ENCODE results near the gene SYNPO.

Gene SYNPO

DNA sequence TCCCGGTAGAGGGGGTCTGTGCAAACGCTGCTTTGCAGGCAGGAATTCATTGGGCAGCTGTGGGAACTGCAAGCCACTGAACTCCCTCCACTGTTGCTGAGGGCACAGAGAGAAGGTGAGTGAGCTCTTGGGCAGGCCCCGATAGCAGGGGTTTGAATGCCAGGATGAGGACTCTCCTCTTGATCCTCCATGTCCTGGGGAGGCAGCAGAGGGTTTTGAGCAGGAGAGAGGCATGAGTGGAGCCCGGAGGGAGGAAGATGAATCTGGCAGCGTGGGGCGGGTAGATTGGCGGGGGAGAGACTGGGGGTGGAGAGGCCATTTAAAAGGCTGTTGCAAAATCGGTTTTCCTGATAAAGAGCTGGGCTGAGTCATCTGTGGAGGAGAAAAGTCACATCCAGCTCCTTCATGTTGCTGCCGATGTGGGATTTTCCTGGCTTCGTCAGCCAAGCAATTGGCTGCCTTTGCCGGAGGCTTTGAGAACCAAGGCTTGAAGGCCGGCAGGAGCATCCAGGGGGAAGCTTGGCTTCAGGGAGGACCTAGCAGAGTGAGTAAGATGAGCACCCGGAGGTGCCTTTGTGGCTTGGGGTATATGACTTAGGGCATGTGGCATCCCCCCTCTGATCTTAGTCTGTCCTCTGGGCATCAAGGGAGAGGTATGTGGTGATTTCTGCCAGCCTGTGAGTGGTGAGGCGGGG is at the start of gene SYNPO:
SYNPO (plus strand) TSS at position 350 of the 695 bp plus-strand sequence. CDS start 7,616 bp downstream, outside the sequence.
- no peaks in the 10 kb centered on the region for H3K27me3 ChIP-seq (ENCODE audit: control insufficient read depth, insufficient read depth, low read length)
- H3K9ac ChIP-seq (ENCODE audit: low read length), result peak within 1 kb of the TSS; percentile 40
- peaks cover 79% of the 10 kb centered on the region for H3K4me1 ChIP-seq (ENCODE audit: control insufficient read depth, insufficient read depth, low read length)
- H3K4me3 ChIP-seq (ENCODE audit: low read length), result no peak within 1 kb of the TSS
- no peaks in the 10 kb centered on the region for H3K9me3 ChIP-seq (ENCODE audit: control insufficient read depth, low read length)
- no peaks in the 10 kb centered on the region for H3K36me3 ChIP-seq (ENCODE audit: control insufficient read depth, insufficient read depth, low read length)

- Histone ChIP-seq H3K4me1 (ENCODE audit: control insufficient read depth, insufficient read depth, low read length) (peaks cover 33% of the 10 kb centered on the region), H3K9me3 (ENCODE audit: control insufficient read depth, low read length) (no peaks in the 10 kb centered on the region), H3K9ac (ENCODE audit: low read length) (no peak overlapping the region), H3K27me3 (ENCODE audit: control insufficient read depth, insufficient read depth, low read length) (no peaks in the 10 kb centered on the region), H3K4me3 (ENCODE audit: low read length) (no peak overlapping the region), H3K36me3 (ENCODE audit: control insufficient read depth, insufficient read depth, low read length) (no peaks in the 10 kb centered on the region)
These were observed 49.3 kb upstream of the SYNPO start for GRCh38 chr5:150590979-150591695.

DNA sequence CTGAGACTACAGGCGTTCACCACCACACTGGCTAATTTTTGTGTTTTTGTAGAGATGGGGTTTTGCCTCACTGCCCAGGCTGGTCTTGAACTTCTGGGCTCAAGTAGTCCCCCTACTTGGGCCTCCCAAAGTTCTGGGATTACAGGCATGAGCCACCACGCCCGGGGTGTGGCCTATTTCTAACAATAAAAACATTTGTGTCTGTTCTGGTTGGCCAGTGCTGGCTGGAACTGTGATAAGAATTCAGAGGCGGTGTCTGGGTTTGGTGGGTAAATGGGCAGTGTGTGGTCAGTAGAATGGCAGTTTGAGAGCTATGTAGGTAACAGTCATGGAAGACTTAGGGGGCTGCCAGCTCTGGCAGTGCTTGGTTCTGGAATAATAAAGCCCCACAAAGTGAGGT is 46.9 kb upstream of the SYNPO start:
- H3K27me3 ChIP-seq (ENCODE audit: control insufficient read depth, insufficient read depth, low read length), result no peaks in the 10 kb centered on the region
- no peaks in the 10 kb centered on the region for H3K36me3 ChIP-seq (ENCODE audit: control insufficient read depth, insufficient read depth, low read length)
- H3K4me1 ChIP-seq (ENCODE audit: control insufficient read depth, insufficient read depth, low read length), result peaks cover 32% of the 10 kb centered on the region
- H3K4me3 ChIP-seq (ENCODE audit: low read length), result no peak overlapping the region
- H3K9ac ChIP-seq (ENCODE audit: low read length), result no peak overlapping the region
- H3K9me3 ChIP-seq (ENCODE audit: control insufficient read depth, low read length), result no peaks in the 10 kb centered on the region

GRCh38 chr5:150593996-150594395 is 46.5 kb upstream of the SYNPO start:
- Histone ChIP-seq H3K4me3 (ENCODE audit: low read length) (no peak overlapping the region), H3K9me3 (ENCODE audit: control insufficient read depth, low read length) (no peaks in the 10 kb centered on the region), H3K27me3 (ENCODE audit: control insufficient read depth, insufficient read depth, low read length) (no peaks in the 10 kb centered on the region), H3K36me3 (ENCODE audit: control insufficient read depth, insufficient read depth, low read length) (no peaks in the 10 kb centered on the region), H3K9ac (ENCODE audit: low read length) (no peak overlapping the region), H3K4me1 (ENCODE audit: control insufficient read depth, insufficient read depth, low read length) (peaks cover 32% of the 10 kb centered on the region)

DNA sequence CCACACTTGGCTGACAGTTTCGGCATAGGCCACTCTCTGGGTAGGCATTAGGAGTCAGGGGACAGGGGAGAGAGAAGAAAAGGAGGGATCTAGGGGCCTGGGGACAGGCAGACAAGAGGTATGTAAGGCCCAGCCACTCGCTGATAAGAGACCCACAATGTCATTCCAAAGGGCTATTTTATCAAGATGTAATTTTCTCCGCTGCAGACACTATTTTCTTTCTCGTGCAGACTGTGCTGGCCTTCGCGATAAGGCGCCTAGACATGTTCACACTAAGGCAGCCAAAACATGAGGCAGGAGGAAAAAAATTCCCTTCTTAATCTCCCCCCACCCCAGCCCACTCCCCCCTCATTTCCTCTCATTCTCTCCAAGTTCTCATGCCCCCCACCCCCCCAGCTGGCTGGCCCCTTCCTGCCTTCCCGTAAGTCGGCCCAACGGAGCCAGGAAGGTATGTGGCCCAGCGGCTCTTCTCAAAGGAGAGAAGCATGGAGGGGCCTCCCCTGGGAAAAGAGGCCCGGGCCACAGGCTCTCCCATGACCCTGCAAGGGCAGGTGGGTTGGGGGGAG is 44.9 kb upstream of the SYNPO start:
- Histone ChIP-seq H3K4me3 (ENCODE audit: low read length) (no peak overlapping the region), H3K36me3 (ENCODE audit: control insufficient read depth, insufficient read depth, low read length) (no peaks in the 10 kb centered on the region), H3K27me3 (ENCODE audit: control insufficient read depth, insufficient read depth, low read length) (no peaks in the 10 kb centered on the region), H3K4me1 (ENCODE audit: control insufficient read depth, insufficient read depth, low read length) (peaks cover 33% of the 10 kb centered on the region), H3K9ac (ENCODE audit: low read length) (no peak overlapping the region), H3K9me3 (ENCODE audit: control insufficient read depth, low read length) (no peaks in the 10 kb centered on the region)

DNA sequence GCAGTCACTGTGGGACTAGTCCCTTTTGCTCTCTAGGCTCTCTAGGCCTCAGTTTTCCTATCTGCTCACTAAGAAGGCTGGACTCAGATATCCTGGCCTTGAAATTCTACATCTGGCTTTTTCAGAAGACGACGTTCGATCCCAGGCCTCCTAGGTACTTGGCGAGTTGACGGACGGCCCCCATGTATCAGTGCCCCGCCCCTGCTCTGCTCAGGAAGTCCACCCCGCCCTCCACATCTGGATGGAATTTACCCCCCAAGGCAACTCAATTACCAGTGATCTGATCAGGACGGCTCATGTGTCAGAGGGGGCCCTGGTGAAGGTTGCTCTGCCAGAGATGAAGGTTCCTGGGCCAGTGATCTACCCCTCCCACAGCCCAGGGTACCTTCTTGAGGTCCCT is 44.1 kb upstream of the SYNPO start:
- Histone ChIP-seq H3K9ac (ENCODE audit: low read length) (no peak overlapping the region), H3K27me3 (ENCODE audit: control insufficient read depth, insufficient read depth, low read length) (no peaks in the 10 kb centered on the region), H3K36me3 (ENCODE audit: control insufficient read depth, insufficient read depth, low read length) (no peaks in the 10 kb centered on the region), H3K4me1 (ENCODE audit: control insufficient read depth, insufficient read depth, low read length) (peaks cover 25% of the 10 kb centered on the region), H3K9me3 (ENCODE audit: control insufficient read depth, low read length) (no peaks in the 10 kb centered on the region), H3K4me3 (ENCODE audit: low read length) (no peak overlapping the region)

- peaks cover 23% of the 10 kb centered on the region for H3K4me1 ChIP-seq (ENCODE audit: control insufficient read depth, insufficient read depth, low read length)
- no peaks in the 10 kb centered on the region for H3K27me3 ChIP-seq (ENCODE audit: control insufficient read depth, insufficient read depth, low read length)
- H3K4me3 ChIP-seq (ENCODE audit: low read length), result no peak overlapping the region
- no peak overlapping the region for H3K9ac ChIP-seq (ENCODE audit: low read length)
- H3K36me3 ChIP-seq (ENCODE audit: control insufficient read depth, insufficient read depth, low read length), result no peaks in the 10 kb centered on the region
- H3K9me3 ChIP-seq (ENCODE audit: control insufficient read depth, low read length), result no peaks in the 10 kb centered on the region
These were observed 43.6 kb upstream of the SYNPO start for GRCh38 chr5:150596826-150597225.

GRCh38 chr5:150598006-150598405 is 42.5 kb upstream of the SYNPO start:
- H3K36me3 ChIP-seq (ENCODE audit: control insufficient read depth, insufficient read depth, low read length), result no peaks in the 10 kb centered on the region
- H3K9me3 ChIP-seq (ENCODE audit: control insufficient read depth, low read length), result no peaks in the 10 kb centered on the region
- H3K4me3 ChIP-seq (ENCODE audit: low read length), result no peak overlapping the region
- no peak overlapping the region for H3K9ac ChIP-seq (ENCODE audit: low read length)
- H3K4me1 ChIP-seq (ENCODE audit: control insufficient read depth, insufficient read depth, low read length), result peaks cover 23% of the 10 kb centered on the region
- H3K27me3 ChIP-seq (ENCODE audit: control insufficient read depth, insufficient read depth, low read length), result no peaks in the 10 kb centered on the region

GRCh38 chr5:150598821-150599273 is 41.6 kb upstream of the SYNPO start:
- no peaks in the 10 kb centered on the region for H3K36me3 ChIP-seq (ENCODE audit: control insufficient read depth, insufficient read depth, low read length)
- no peak overlapping the region for H3K9ac ChIP-seq (ENCODE audit: low read length)
- H3K4me1 ChIP-seq (ENCODE audit: control insufficient read depth, insufficient read depth, low read length), result peaks cover 19% of the 10 kb centered on the region
- H3K9me3 ChIP-seq (ENCODE audit: control insufficient read depth, low read length), result no peaks in the 10 kb centered on the region
- H3K4me3 ChIP-seq (ENCODE audit: low read length), result no peak overlapping the region
- H3K27me3 ChIP-seq (ENCODE audit: control insufficient read depth, insufficient read depth, low read length), result no peaks in the 10 kb centered on the region

DNA sequence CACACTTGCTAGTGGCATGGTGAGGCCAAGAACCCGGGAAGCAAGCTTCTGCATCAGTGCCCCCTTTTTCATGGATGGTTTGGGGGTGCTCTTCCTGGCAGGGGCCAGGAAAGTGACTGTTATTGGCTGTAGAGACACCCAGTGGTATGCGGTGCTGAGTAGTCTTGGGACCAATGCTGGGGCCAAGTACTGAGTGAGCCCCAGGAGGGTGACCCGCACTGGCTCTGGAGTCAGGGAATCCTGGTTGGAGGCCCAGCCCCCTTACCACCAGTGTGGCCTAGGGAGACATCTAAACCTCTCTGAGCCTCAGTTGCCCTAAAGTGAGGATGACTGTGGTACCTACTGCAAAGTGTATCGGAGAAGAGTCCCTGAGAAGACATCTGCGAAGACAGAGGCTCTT is 41.2 kb upstream of the SYNPO start:
- H3K4me1 ChIP-seq (ENCODE audit: control insufficient read depth, insufficient read depth, low read length), result peaks cover 18% of the 10 kb centered on the region
- no peaks in the 10 kb centered on the region for H3K9me3 ChIP-seq (ENCODE audit: control insufficient read depth, low read length)
- H3K9ac ChIP-seq (ENCODE audit: low read length), result no peak overlapping the region
- H3K27me3 ChIP-seq (ENCODE audit: control insufficient read depth, insufficient read depth, low read length), result no peaks in the 10 kb centered on the region
- H3K36me3 ChIP-seq (ENCODE audit: control insufficient read depth, insufficient read depth, low read length), result no peaks in the 10 kb centered on the region
- H3K4me3 ChIP-seq (ENCODE audit: low read length), result no peak overlapping the region

DNA sequence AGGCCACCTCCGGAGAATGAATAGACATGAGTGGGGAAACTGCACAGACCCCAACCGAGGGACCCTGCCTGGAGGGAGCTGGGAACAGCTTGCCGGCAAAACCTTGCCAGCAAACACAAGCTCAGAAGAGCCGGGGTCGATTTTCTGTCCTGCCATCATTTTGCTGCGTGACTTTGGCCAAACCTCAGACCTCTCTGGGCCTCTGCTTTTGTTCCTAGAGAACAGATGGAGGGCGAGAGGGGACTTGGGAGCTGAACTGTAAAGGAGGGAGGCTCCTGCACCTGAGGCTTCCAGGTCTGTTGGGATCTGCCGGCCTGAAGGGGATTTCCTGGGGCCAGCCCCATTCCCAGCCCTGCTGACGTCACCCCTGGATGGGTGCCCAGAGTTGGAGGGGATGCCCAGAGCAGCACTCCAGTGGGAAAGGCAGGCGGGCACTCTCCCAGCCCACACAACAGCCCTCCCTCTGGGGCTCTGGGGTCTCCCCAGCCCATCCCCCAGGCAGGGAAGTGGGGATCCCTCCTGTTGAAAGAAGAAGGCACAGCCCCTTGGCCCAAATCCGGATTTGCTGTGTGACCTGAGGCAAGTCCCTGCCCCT is 40.4 kb upstream of the SYNPO start:
- H3K27me3 ChIP-seq (ENCODE audit: control insufficient read depth, insufficient read depth, low read length), result no peaks in the 10 kb centered on the region
- H3K9me3 ChIP-seq (ENCODE audit: control insufficient read depth, low read length), result no peaks in the 10 kb centered on the region
- peak overlapping the region; percentile 36 for H3K9ac ChIP-seq (ENCODE audit: low read length)
- H3K4me1 ChIP-seq (ENCODE audit: control insufficient read depth, insufficient read depth, low read length), result peaks cover 25% of the 10 kb centered on the region
- no peaks in the 10 kb centered on the region for H3K36me3 ChIP-seq (ENCODE audit: control insufficient read depth, insufficient read depth, low read length)
- peak overlapping the region; percentile 14 for H3K4me3 ChIP-seq (ENCODE audit: low read length)

Data from mucosa of stomach (tissue), 1 donor.